A549 (cell line): ENCODE data around the gene UBE2B. TPM values are rescaled to one million over a fixed set of nuclear protein-coding genes. Genes with fewer than 3 reads are reported as not detected.
A peak's percentile ranks its signal among the peaks of the same experiment; 100 is the strongest.

ENCODE experiments used
- ATAC-seq, 2 experiments: fragments of 200-7000 bp in 1 of 2; fragments of >200 bp in 1 of 2; cut with Nextera tagmentation in 1 of 2; cut with Tn5 transposase in 1 of 2; 3 replicates each; pipeline versions ENCODE4 v1.8.0 to v1.9.1; 2018 to 2020; ENCODE audit warnings: mild to moderate bottlenecking in 1 of 2, moderate library complexity in 1 of 2
- CTCF ChIA-PET: fragments of 300-600 bp; sonication (Branson Sonifier 250); formaldehyde crosslinking; extraction: SDS; loops from one replicate; lab custom pipeline; 2021; ENCODE audit warnings: antibody characterized with exemption, inconsistent platforms; lab: Yijun Ruan, JAX
- POLR2A ChIA-PET: fragments of 350-600 bp; formaldehyde crosslinking; extraction: SDS; loops from one replicate; lab custom pipeline; 2021; ENCODE audit warnings: antibody characterized with exemption, inconsistent platforms; lab: Yijun Ruan, JAX
- DNase-seq, 2 experiments: peaks; one replicate each; pipeline versions ENCODE4 v3.0.0 to v3.0.0-alpha.2; 2011 to 2016; ENCODE audit warnings: low read depth in 1 of 2, low spot score in 1 of 2
- FAIRE-seq: peaks from 2 replicates; lab custom pipeline; 2011; peaks lifted over from hg19 to GRCh38; lab: Jason Lieb, UNC
- H3K27ac ChIP-seq, 2 experiments: fragments of >200 bp; sonication (Bioruptor Twin); formaldehyde crosslinking; 3 replicates each; pipeline ENCODE4 v1.5.1; 2016 to 2017
- H3K4me1 ChIP-seq: fragments of >200 bp; sonication (Bioruptor Twin); formaldehyde crosslinking; 3 replicates; pipeline ENCODE4 v1.6.1; 2016
- H3K4me2 ChIP-seq: fragments of >200 bp; sonication (Bioruptor Twin); formaldehyde crosslinking; 3 replicates; pipeline ENCODE4 v1.6.1; 2016
- H3K4me3 ChIP-seq: fragments of >200 bp; sonication (Bioruptor Twin); formaldehyde crosslinking; 3 replicates; pipeline ENCODE4 v1.5.1; 2016
- H3K9me3 ChIP-seq: fragments of >200 bp; sonication (Bioruptor Twin); formaldehyde crosslinking; 3 replicates; pipeline ENCODE4 v1.6.1; 2016
- CBX2 ChIP-seq: fragments of 200-600 bp; sonication (generic); IDR thresholded peaks from 2 replicates; pipeline ENCODE4 v1.6.1; 2016; ENCODE audit warnings: low read depth, mild to moderate bottlenecking, borderline replicate concordance
- CEBPB ChIP-seq, 2 experiments: fragments of >200 bp in 1 of 2; sonication (Bioruptor Twin) in 1 of 2; formaldehyde crosslinking in 1 of 2; IDR thresholded peaks; 2 replicates each; pipeline ENCODE4 v1.6.1; 2012 to 2016
- CHD2 ChIP-seq: fragments of 150-350 bp; IDR thresholded peaks from 2 replicates; pipeline ENCODE4 v1.6.1; 2014; ENCODE audit warnings: low read length; ENCODE audit not compliant: partially characterized antibody
- CHD4 ChIP-seq: fragments of 200-600 bp; sonication (generic); IDR thresholded peaks from 2 replicates; pipeline ENCODE4 v1.6.1; 2016; ENCODE audit warnings: antibody characterized with exemption, mild to moderate bottlenecking, borderline replicate concordance
- ESRRA ChIP-seq: fragments of 150-350 bp; IDR thresholded peaks from 2 replicates; pipeline ENCODE4 v1.6.1; 2014; ENCODE audit warnings: mild to moderate bottlenecking, low read length, borderline replicate concordance
- FOSB ChIP-seq: fragments of 250-450 bp; sonication (Bioruptor Pico); IDR thresholded peaks from 2 replicates; pipeline ENCODE4 v1.5.0; 2020; ENCODE audit warnings: mild to moderate bottlenecking, moderate library complexity
- FOSL2 ChIP-seq, 2 experiments: fragments of 450-650 bp in 1 of 2; fragments of >200 bp in 1 of 2; sonication (Bioruptor Twin) in 1 of 2; formaldehyde crosslinking; IDR thresholded peaks; 2 replicates each; pipeline versions ENCODE4 v1.5.0 to v1.6.1; 2016 to 2020; ENCODE audit warnings: mild to moderate bottlenecking in 1 of 2, moderate library complexity in 1 of 2
- FOXS1 ChIP-seq: fragments of 250-450 bp; sonication (Bioruptor Pico); IDR thresholded peaks from 2 replicates; pipeline ENCODE4 v1.5.0; 2020; ENCODE audit warnings: mild to moderate bottlenecking, moderate library complexity
- HOXB5 ChIP-seq: fragments of 250-450 bp; sonication (Bioruptor Pico); IDR thresholded peaks from 2 replicates; pipeline ENCODE4 v1.5.0; 2020; ENCODE audit warnings: mild to moderate bottlenecking, moderate library complexity
- JUNB ChIP-seq: fragments of >200 bp; sonication (Bioruptor Twin); formaldehyde crosslinking; IDR thresholded peaks from 2 replicates; pipeline ENCODE4 v1.6.1; 2016
- KDM1A ChIP-seq: fragments of 200-600 bp; sonication (generic); IDR thresholded peaks from 2 replicates; pipeline ENCODE4 v1.6.1; 2016; ENCODE audit warnings: low read depth, mild to moderate bottlenecking
- KDM5A ChIP-seq: fragments of 200-600 bp; sonication (generic); IDR thresholded peaks from 2 replicates; pipeline ENCODE4 v1.6.1; 2016; ENCODE audit warnings: antibody characterized with exemption, mild to moderate bottlenecking
- MYC ChIP-seq: IDR thresholded peaks from 2 replicates; pipeline ENCODE4 v1.6.1; 2012; ENCODE audit warnings: mild to moderate bottlenecking, inconsistent platforms, low read length, improper control_type of control experiment, borderline replicate concordance
- PHF8 ChIP-seq: fragments of 200-600 bp; sonication (generic); IDR thresholded peaks from 2 replicates; pipeline ENCODE4 v1.6.1; 2016; ENCODE audit warnings: low read depth, mild to moderate bottlenecking, antibody characterized with exemption, moderate library complexity, borderline replicate concordance
- POLR2A ChIP-seq: IDR thresholded peaks from 2 replicates; pipeline ENCODE4 v1.6.1; 2012; ENCODE audit warnings: mild to moderate bottlenecking, low read length
- POLR2AphosphoS2 ChIP-seq: conservative IDR thresholded peaks from 2 replicates; pipeline ENCODE4 v1.6.1; 2012; ENCODE audit warnings: low read length, improper control_type of control experiment, inconsistent platforms
- RAD21 ChIP-seq, 2 experiments: fragments of >200 bp in 1 of 2; sonication (Bioruptor Twin) in 1 of 2; formaldehyde crosslinking in 1 of 2; IDR thresholded peaks in 1 of 2; conservative IDR thresholded peaks in 1 of 2; 2 replicates in 1 of 2; 3 replicates in 1 of 2; pipeline ENCODE4 v1.6.1; 2012 to 2018; ENCODE audit warnings: inconsistent platforms in 1 of 2
- RNF2 ChIP-seq: fragments of 200-600 bp; sonication (generic); IDR thresholded peaks from 2 replicates; pipeline ENCODE4 v1.6.1; 2016; ENCODE audit warnings: low read depth, mild to moderate bottlenecking, antibody characterized with exemption, moderate library complexity, borderline replicate concordance
- TFCP2L1 ChIP-seq: fragments of 250-450 bp; sonication (Bioruptor Pico); IDR thresholded peaks from 2 replicates; pipeline ENCODE4 v1.5.0; 2021; ENCODE audit warnings: mild to moderate bottlenecking
- TP53 ChIP-seq: fragments of 250-450 bp; sonication (Bioruptor Pico); IDR thresholded peaks from 2 replicates; pipeline ENCODE4 v1.5.0; 2021; ENCODE audit warnings: mild to moderate bottlenecking, moderate library complexity
- ZC3H11A ChIP-seq: fragments of 450-650 bp; IDR thresholded peaks from 2 replicates; pipeline ENCODE4 v1.6.1; 2014; ENCODE audit warnings: antibody characterized with exemption, mild to moderate bottlenecking
- WGBS: methylation state at CpG from one replicate; pipeline ENCODE4 v1.1.6; 2017; ENCODE audit errors: missing lambda C conversion rate; 5-methylcytosine and 5-hydroxymethylcytosine counted together
- polyA plus RNA-seq, 4 experiments: library from polyadenylated mRNA; depleted of rRNA in 3 of 4; stranded (reverse); fragments of >200 nt; fragmentation: RNase III in 1 of 4; extraction: RNeasy Plus Mini Kit Qiagen cat#74134 plus additional on column Dnase treatment in 1 of 4; gene quantifications; 2 replicates in 3 of 4; 3 replicates in 1 of 4; pipeline ENCODE4 v1.2.3, GENCODE V29; 2011 to 2017
- TF ChIP-seq, protein P1 (sequence below): fragments of 150-350 bp; IDR thresholded peaks from 2 replicates; pipeline ENCODE4 v1.6.1; 2014; ENCODE audit warnings: low read depth, mild to moderate bottlenecking, low read length
- TF ChIP-seq, protein P2 (sequence below): IDR thresholded peaks from 2 replicates; pipeline ENCODE4 v1.6.1; 2012; ENCODE audit warnings: low read depth, borderline replicate concordance
- TF ChIP-seq, protein P3 (sequence below): fragments of >200 bp; sonication (Bioruptor Twin); formaldehyde crosslinking; IDR thresholded peaks from 3 replicates; pipeline ENCODE4 v1.5.1; 2016
- TF ChIP-seq, protein P4 (sequence below): fragments of 250-450 bp; sonication (Bioruptor Pico); IDR thresholded peaks from 2 replicates; pipeline ENCODE4 v1.5.0; 2021; ENCODE audit warnings: mild to moderate bottlenecking, moderate library complexity, borderline replicate concordance

The UBE2B gene
- polyA plus RNA-seq, 2 of the 4 experiments (the other 2 are of a cell fraction) = 61.1 to 104 TPM

DNA sequence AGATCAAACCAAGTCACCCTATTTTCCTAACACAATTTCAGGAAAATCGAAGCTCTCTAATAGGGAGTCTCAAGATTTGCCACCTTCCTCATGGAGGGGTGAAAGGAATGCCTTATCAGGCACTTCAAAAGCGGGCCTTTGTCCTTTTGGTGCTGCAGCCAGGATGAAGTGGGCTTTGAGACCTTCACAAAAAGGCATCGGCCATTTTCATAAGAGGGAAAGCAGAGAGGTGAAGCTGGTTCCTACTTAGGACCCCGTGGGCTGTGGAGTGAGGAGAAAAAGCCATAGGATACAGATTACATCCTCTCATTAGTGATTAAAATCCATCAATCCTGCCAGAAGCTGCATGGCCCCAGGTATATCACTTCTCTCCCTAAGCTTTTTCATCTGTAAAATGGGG is 39.5 kb downstream of the UBE2B start (continued):
- TF ChIP-seq, protein P1, sequence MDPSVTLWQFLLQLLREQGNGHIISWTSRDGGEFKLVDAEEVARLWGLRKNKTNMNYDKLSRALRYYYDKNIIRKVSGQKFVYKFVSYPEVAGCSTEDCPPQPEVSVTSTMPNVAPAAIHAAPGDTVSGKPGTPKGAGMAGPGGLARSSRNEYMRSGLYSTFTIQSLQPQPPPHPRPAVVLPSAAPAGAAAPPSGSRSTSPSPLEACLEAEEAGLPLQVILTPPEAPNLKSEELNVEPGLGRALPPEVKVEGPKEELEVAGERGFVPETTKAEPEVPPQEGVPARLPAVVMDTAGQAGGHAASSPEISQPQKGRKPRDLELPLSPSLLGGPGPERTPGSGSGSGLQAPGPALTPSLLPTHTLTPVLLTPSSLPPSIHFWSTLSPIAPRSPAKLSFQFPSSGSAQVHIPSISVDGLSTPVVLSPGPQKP = no peak
- TF ChIP-seq, protein P2, sequence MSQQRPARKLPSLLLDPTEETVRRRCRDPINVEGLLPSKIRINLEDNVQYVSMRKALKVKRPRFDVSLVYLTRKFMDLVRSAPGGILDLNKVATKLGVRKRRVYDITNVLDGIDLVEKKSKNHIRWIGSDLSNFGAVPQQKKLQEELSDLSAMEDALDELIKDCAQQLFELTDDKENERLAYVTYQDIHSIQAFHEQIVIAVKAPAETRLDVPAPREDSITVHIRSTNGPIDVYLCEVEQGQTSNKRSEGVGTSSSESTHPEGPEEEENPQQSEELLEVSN = no peak
- no peak for TF ChIP-seq POLR2AphosphoS2
- no peak for TF ChIP-seq FOSL2 (IDR thresholded peaks at IDR 0.05)
- TF ChIP-seq FOSL2 (CRISPR knock-in tag; IDR thresholded peaks at IDR 0.05) = no peak
- TF ChIP-seq ZC3H11A = no peak
- no peak for TF ChIP-seq KDM1A
- TF ChIP-seq FOSB (CRISPR knock-in tag) = no peak
- no peak for TF ChIP-seq RAD21 (conservative IDR thresholded peaks at IDR 0.05 in 1 of 2, IDR thresholded peaks at IDR 0.05 in 1 of 2)

DNA sequence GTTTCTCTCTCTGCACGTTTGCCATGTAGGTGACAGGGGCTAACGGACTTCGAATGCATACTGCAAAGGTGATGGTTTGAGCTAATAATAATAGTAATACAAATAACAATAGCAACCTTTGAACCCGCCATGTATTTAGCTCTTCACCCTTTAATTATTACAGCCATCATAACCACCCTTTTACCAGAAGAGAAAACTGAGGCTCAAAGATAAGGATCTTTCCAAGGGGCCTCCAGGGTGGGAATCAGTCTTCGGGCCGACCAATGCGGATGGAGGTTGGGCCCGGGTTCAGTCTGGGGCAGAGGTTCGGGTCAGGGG is 39.8 kb downstream of the UBE2B start:
- peak overlapping the region; percentile 94 for H3K4me2 ChIP-seq
- CTCF ChIA-PET = interaction anchor here (0.7 to 10.0 kb wide), 52 partner anchors 9 to 198 kb away, joined by 3 to 103 read pairs (median 5); partner anchors contain the start of genes JADE2 and UBE2B
- WGBS = 2% methylated on average over 9 of the region's 9 CpGs
- peaks cover 35% of the 10 kb centered on the region for H3K4me1 ChIP-seq
- ATAC-seq (no peak), DNase-seq (no peak), FAIRE-seq (no peak)
- POLR2A ChIA-PET = interaction anchor here (0.5 to 2.5 kb wide), 14 partner anchors 15 to 176 kb away, joined by 3 to 23 read pairs (median 5); partner anchors contain the start of genes JADE2 and UBE2B
- H3K9me3 ChIP-seq = no peaks in the 10 kb centered on the region
- TF ChIP-seq CHD2 = no peak
- H3K27ac ChIP-seq = peak overlapping the region; percentile 93 to 94
- peak overlapping the region; percentile 61 for H3K4me3 ChIP-seq

DNA sequence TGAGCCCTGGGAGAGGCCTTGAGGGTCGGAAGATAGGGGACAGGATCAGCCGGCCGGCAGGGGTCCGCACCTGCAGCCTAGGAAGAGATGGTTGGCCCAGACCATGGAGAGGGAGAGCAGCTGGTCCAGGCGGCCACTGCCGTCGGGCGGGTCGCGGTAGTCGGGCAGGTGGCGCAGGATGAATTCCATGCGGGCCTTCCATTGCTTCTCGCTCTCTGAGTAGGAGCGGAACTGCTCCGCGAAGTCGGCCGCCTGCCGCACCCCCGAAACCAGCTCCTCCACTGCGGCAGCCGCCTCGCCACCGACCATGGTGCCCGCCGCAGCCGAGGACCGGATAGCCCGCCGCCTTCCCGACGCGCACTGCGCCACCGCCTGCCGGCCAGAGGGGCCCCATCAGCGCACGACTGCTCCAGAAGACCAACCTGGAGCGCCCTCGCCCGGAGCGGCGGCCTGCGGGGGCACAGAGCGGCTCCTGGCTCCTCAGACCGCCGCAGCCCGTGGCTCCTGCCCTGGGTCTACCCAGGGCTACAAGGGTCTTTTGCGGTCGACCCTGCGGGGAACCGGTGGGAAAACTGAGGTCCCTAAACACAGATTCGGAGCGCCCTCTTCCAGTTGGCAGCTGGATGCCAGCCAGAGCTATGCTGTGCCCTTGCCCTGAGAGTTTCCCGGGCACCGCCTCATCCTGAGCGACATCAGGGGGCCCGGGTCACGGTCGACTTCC is 40.3 kb downstream of the UBE2B start, which contains the start of gene CDKN2AIPNL:
TSS of gene CDKN2AIPNL (minus strand) at position 336 of the 721 bp plus-strand sequence. CDS start at position 309, 27 bp downstream.
- H3K4me1 ChIP-seq = peaks cover 36% of the 10 kb centered on the region
- H3K9me3 ChIP-seq = no peaks in the 10 kb centered on the region
- POLR2A ChIA-PET = interaction anchor here (0.5 to 2.5 kb wide), 15 partner anchors 16 to 492 kb away, joined by 3 to 23 read pairs (median 5); partner anchors contain the start of genes JADE2 and UBE2B
- CTCF ChIA-PET = interaction anchor here (0.6 to 10.0 kb wide), 56 partner anchors 9 to 198 kb away, joined by 3 to 103 read pairs (median 5); partner anchors contain the start of genes JADE2 and UBE2B
- FAIRE-seq = no peak
- ATAC-seq = peak; percentile 99
- DNase-seq = peak; percentile 88 to 94
- peak within 1 kb of the TSS; percentile 61 for H3K4me3 ChIP-seq
- 3% methylated on average over 6 of the region's 61 CpGs for WGBS
- H3K27ac ChIP-seq = peak within 1 kb of the TSS; percentile 93 to 94
- peak within 1 kb of the TSS; percentile 94 for H3K4me2 ChIP-seq
- TF ChIP-seq CEBPB (IDR thresholded peaks at IDR 0.05) (no peak), ZC3H11A (no peak), PHF8 (peak; percentile 81), POLR2A (peak; percentile 83), RNF2 (no peak), MYC (no peak), FOXS1 (CRISPR knock-in tag) (no peak), CHD4 (no peak), TP53 (CRISPR knock-in tag) (no peak), ESRRA (no peak), CBX2 (no peak), KDM5A (peak; percentile 61), JUNB (no peak), TFCP2L1 (0 out of 2 replicates have a peak, but pooled peaks have one; percentile 24), HOXB5 (CRISPR knock-in tag) (no peak), CHD2 (no peak), FOSB (CRISPR knock-in tag) (no peak)
- TF ChIP-seq, protein P2 = peak; percentile 85
- TF ChIP-seq, protein P3, sequence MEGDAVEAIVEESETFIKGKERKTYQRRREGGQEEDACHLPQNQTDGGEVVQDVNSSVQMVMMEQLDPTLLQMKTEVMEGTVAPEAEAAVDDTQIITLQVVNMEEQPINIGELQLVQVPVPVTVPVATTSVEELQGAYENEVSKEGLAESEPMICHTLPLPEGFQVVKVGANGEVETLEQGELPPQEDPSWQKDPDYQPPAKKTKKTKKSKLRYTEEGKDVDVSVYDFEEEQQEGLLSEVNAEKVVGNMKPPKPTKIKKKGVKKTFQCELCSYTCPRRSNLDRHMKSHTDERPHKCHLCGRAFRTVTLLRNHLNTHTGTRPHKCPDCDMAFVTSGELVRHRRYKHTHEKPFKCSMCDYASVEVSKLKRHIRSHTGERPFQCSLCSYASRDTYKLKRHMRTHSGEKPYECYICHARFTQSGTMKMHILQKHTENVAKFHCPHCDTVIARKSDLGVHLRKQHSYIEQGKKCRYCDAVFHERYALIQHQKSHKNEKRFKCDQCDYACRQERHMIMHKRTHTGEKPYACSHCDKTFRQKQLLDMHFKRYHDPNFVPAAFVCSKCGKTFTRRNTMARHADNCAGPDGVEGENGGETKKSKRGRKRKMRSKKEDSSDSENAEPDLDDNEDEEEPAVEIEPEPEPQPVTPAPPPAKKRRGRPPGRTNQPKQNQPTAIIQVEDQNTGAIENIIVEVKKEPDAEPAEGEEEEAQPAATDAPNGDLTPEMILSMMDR = peak; percentile 76
- TF ChIP-seq, protein P4, sequence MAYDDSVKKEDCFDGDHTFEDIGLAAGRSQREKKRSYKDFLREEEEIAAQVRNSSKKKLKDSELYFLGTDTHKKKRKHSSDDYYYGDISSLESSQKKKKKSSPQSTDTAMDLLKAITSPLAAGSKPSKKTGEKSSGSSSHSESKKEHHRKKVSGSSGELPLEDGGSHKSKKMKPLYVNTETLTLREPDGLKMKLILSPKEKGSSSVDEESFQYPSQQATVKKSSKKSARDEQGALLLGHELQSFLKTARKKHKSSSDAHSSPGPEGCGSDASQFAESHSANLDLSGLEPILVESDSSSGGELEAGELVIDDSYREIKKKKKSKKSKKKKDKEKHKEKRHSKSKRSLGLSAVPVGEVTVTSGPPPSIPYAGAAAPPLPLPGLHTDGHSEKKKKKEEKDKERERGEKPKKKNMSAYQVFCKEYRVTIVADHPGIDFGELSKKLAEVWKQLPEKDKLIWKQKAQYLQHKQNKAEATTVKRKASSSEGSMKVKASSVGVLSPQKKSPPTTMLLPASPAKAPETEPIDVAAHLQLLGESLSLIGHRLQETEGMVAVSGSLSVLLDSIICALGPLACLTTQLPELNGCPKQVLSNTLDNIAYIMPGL = peak; percentile 87; the same call in 1 of the 2 replicates
- TF ChIP-seq, protein P1 = no peak
